ENCODE results near the gene PRDM8. TPM values are rescaled to one million over a fixed set of nuclear protein-coding genes. Genes with fewer than 3 reads are reported as not detected.

PRDM8 gene
- total RNA-seq, 4 donors from 2014 or later = 24.1 to 63.5 (median 34.3) TPM

DNA sequence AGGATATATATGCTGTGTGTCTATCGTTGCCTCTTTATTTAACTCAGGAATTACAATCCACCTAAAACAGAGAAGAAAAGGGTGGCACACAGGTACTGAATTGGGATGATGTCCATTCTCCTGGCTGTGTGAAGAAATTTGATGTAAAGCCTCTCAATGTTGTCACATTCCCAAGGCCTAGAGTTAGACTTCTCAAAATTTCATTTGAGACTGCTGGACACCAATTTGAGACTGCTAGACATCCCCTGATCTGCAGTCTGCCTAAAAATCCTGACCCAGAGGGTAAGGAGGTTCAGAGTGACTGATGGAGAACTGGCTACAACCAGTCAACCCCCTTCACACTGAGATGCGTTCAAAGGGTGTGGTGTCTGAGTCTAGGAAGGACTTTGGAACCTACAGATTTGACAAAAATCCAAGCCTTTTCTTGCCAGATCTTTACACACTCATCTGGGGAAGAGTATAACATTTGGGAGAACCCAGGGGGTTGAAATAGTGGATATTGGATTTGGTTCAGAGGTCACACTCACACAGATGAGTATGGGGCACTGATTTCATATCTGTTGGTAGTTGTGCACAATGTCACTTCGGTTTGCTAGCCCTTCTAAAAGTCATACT lies 4.9 kb upstream of the PRDM8 start:
- intact Hi-C loops (cut with DNase I) = no loop called here
- H3K36me3 ChIP-seq = peaks cover 0 to 23% (median 7%) of the 10 kb centered on the region in 4 donors
- H3K4me3 ChIP-seq = no peak overlapping the region
- no peak for DNase-seq (ENCODE audit: extremely low spot score)
- H3K27me3 ChIP-seq = no peaks in the 10 kb centered on the region
- TF ChIP-seq POLR2AphosphoS5 (IDR thresholded peaks at IDR 0.05) = no peak
- TF ChIP-seq EP300 (IDR thresholded peaks at IDR 0.05) = no peak
- TF ChIP-seq, protein P1, sequence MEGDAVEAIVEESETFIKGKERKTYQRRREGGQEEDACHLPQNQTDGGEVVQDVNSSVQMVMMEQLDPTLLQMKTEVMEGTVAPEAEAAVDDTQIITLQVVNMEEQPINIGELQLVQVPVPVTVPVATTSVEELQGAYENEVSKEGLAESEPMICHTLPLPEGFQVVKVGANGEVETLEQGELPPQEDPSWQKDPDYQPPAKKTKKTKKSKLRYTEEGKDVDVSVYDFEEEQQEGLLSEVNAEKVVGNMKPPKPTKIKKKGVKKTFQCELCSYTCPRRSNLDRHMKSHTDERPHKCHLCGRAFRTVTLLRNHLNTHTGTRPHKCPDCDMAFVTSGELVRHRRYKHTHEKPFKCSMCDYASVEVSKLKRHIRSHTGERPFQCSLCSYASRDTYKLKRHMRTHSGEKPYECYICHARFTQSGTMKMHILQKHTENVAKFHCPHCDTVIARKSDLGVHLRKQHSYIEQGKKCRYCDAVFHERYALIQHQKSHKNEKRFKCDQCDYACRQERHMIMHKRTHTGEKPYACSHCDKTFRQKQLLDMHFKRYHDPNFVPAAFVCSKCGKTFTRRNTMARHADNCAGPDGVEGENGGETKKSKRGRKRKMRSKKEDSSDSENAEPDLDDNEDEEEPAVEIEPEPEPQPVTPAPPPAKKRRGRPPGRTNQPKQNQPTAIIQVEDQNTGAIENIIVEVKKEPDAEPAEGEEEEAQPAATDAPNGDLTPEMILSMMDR (IDR thresholded peaks at IDR 0.05) = no peak
- TF ChIP-seq POLR2A (IDR thresholded peaks at IDR 0.05; ENCODE audit: low read depth) = no peak
- H3K27ac ChIP-seq (replicated peaks in 1 of 4) = no peak overlapping the region
- peaks cover 0 to 26% (median 19%) of the 10 kb centered on the region in 4 donors for H3K4me1 ChIP-seq
- 88% methylated on average over 3 of the region's 3 CpGs for WGBS
- H3K9me3 ChIP-seq = no peaks in the 10 kb centered on the region

DNA sequence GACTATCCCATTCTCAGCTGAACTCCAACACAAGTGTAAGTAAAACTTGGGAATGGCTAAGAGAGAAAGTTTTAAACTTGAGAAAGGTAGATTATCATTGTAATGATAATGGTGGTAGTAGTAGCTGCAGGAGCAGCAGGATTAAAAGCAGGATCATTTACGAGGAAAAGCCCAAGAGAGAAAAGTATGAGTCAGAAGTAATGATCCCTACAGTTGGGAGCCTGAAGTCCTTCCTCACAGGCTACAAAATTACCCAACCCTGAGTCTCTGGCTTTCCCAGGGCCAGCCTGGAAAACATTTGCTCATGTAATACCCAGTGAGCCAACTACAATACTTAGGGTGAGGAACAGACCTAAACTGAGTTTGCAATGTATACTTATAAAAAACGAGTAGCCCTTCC lies 4.4 kb upstream of the PRDM8 start:
- no peak for DNase-seq (ENCODE audit: extremely low spot score)
- Histone ChIP-seq H3K36me3 (peaks cover 0 to 25% (median 8%) of the 10 kb centered on the region in 4 donors), H3K4me3 (no peak overlapping the region), H3K9me3 (no peaks in the 10 kb centered on the region), H3K27me3 (no peaks in the 10 kb centered on the region), H3K27ac (replicated peaks in 1 of 4) (no peak overlapping the region), H3K4me1 (peaks cover 0 to 23% (median 14%) of the 10 kb centered on the region in 4 donors)
- WGBS = 56% methylated on average over 2 of the region's 2 CpGs
- intact Hi-C loops (cut with DNase I) = no loop called here
- TF ChIP-seq POLR2AphosphoS5 (IDR thresholded peaks at IDR 0.05) (no peak), EP300 (IDR thresholded peaks at IDR 0.05) (no peak), POLR2A (IDR thresholded peaks at IDR 0.05; ENCODE audit: low read depth) (no peak)
- TF ChIP-seq, protein P1 (IDR thresholded peaks at IDR 0.05) = no peak

DNA sequence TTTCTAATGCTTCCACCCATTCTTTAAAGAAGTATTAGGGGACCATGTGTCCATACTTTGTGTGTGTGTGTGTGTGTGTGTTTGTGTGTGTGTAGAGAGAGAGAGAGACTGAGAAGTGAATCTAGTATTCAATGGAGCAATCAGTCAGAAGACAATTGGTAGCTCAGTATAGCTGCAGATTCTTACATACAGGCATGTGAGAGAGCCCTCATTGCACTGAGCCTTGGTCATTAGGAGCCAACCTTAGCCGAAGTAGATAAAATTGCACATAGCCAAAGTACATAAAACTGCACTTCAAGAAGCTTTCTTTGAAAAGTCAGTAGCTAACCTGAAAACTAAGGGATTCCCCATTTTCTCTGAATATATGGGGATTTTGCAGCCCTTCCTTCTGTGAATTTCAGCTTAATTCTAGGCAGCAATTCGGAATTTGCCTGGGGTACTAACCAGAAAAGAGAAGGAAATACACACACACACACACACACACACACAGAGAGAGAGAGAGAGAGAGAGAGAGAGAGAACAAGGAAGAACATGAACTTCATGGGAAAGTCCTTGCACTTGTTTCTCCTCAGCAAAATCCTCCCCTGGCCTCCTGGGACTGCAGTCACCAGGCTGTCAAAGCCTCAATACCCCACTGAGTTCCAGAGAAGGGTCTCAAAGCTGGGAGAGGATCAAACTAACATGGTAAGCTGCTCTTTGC lies 1.7 kb upstream of the PRDM8 start:
- no peak for TF ChIP-seq POLR2A (IDR thresholded peaks at IDR 0.05; ENCODE audit: low read depth)
- TF ChIP-seq, protein P1 (IDR thresholded peaks at IDR 0.05) = no peak
- no peak for TF ChIP-seq EP300 (IDR thresholded peaks at IDR 0.05)
- TF ChIP-seq POLR2AphosphoS5 (IDR thresholded peaks at IDR 0.05) = no peak
- DNase-seq (ENCODE audit: extremely low spot score) = no peak
- H3K27ac ChIP-seq (replicated peaks in 1 of 4) = no peak overlapping the region
- WGBS = 68% methylated on average over 2 of the region's 2 CpGs
- H3K4me1 ChIP-seq = peaks cover 0 to 8% (median 4%) of the 10 kb centered on the region in 4 donors
- no peak overlapping the region for H3K4me3 ChIP-seq
- no peaks in the 10 kb centered on the region for H3K9me3 ChIP-seq
- peaks cover 0 to 19% (median 9%) of the 10 kb centered on the region in 4 donors for H3K36me3 ChIP-seq
- no peaks in the 10 kb centered on the region for H3K27me3 ChIP-seq
- intact Hi-C loops (cut with DNase I) = no loop called here

DNA sequence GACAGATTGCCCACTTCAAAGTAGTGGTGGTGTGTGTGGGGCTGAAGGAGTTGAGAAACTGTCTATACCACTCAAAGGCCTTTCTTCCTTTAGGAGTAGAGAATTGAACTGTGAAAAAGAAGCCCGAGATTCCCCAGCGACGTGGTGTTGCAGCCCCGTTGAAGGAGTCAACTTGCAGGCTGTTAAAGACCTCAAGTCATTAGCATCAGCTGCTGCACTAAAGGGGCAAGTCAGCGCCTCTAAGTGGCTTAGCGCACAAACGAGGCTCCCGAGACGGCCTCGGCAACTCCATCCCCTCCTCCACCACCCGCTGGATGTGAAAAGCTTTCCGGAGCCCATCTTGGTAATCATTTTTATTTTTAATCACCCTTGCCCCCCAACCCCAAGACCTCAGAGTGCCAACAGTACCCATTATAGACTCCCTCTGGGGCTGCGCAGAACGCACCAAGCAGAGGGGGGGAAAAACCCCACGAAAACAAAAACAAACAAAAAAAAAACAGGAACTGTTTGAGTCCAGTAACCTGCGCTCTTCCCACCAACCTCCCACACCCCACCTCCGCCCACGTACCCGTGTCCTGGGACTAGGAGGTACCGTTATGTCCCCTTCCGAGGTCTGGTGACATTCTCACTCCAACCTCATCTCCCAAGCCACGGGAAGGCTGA lies 913 bp upstream of the PRDM8 start:
- Histone ChIP-seq H3K4me3 (peak overlapping the region; percentile 40 to 49 (median 44)), H3K36me3 (peaks cover 0 to 19% (median 9%) of the 10 kb centered on the region in 4 donors), H3K27me3 (no peaks in the 10 kb centered on the region), H3K9me3 (no peaks in the 10 kb centered on the region), H3K27ac (replicated peaks in 1 of 4) (peak overlapping the region in 1 of 4 donors; percentile 33), H3K4me1 (peaks cover 2 to 10% (median 6%) of the 10 kb centered on the region in 4 donors)
- intact Hi-C loops (cut with DNase I) = no loop called here
- TF ChIP-seq, protein P1 (IDR thresholded peaks at IDR 0.05) = no peak
- TF ChIP-seq EP300 (IDR thresholded peaks at IDR 0.05) (no peak), POLR2A (IDR thresholded peaks at IDR 0.05; ENCODE audit: low read depth) (no peak), POLR2AphosphoS5 (IDR thresholded peaks at IDR 0.05) (no peak)
- no peak for DNase-seq (ENCODE audit: extremely low spot score)
- 76% methylated on average over 22 of the region's 22 CpGs for WGBS

Data from esophagus muscularis mucosa (tissue), 4 donors.